DND-41 (cell line): ENCODE results near the gene CSNK1G3.

Experiments used
- ATAC-seq: fragments of 200-7000 bp; cut with Tn5 transposase; 3 replicates; pipeline ENCODE4 v1.9.1; 2021; ENCODE audit warnings: low read depth; ENCODE audit not compliant: insufficient read depth
- DNase-seq: peaks from one replicate; pipeline ENCODE4 v3.0.0-alpha.2; 2020
- H2AFZ ChIP-seq: 2 replicates; pipeline ENCODE4 v1.6.0; 2012; ENCODE audit warnings: low read depth, low read length
- H3K27ac ChIP-seq: 2 replicates; pipeline ENCODE4 v1.5.1; 2012; ENCODE audit warnings: low read length, inconsistent platforms
- H3K27me3 ChIP-seq: fragments of 200-600 bp; sonication (generic); 2 replicates; pipeline ENCODE4 v1.6.0; 2012; ENCODE audit warnings: low read length, mild to moderate bottlenecking, inconsistent platforms; ENCODE audit not compliant: insufficient read depth, poor library complexity
- H3K36me3 ChIP-seq: 2 replicates; pipeline ENCODE4 v1.5.1; 2012; ENCODE audit warnings: low read length, inconsistent platforms; ENCODE audit not compliant: insufficient read depth
- H3K4me1 ChIP-seq: 2 replicates; pipeline ENCODE4 v1.5.1; 2012; ENCODE audit warnings: mild to moderate bottlenecking, low read length; ENCODE audit not compliant: insufficient read depth
- H3K4me2 ChIP-seq: 2 replicates; pipeline ENCODE4 v1.6.0; 2012; ENCODE audit warnings: mild to moderate bottlenecking, moderate library complexity, low read length, inconsistent platforms; ENCODE audit not compliant: insufficient read depth
- H3K4me3 ChIP-seq, 2 experiments: fragments of 200-600 bp in 1 of 2; shearing (Covaris generic) in 1 of 2; 2 replicates each; pipeline ENCODE4 v1.5.1; 2012 to 2016; ENCODE audit warnings: inconsistent platforms in 2 of 2, low read length in 2 of 2, mild to moderate bottlenecking in 2 of 2, low read depth in 1 of 2, moderate library complexity in 1 of 2
- H3K79me2 ChIP-seq: 2 replicates; pipeline ENCODE4 v1.6.0; 2012; ENCODE audit warnings: low read length, inconsistent platforms; ENCODE audit not compliant: insufficient read depth
- H3K9ac ChIP-seq: 2 replicates; pipeline ENCODE4 v1.6.0; 2012; ENCODE audit warnings: low read depth, mild to moderate bottlenecking, inconsistent platforms, low read length, moderate library complexity
- H3K9me3 ChIP-seq: 2 replicates; pipeline ENCODE4 v1.5.1; 2012; ENCODE audit warnings: low read length, moderate library complexity, mild to moderate bottlenecking, inconsistent platforms; ENCODE audit not compliant: insufficient read depth, severe bottlenecking
- H4K20me1 ChIP-seq: 2 replicates; pipeline ENCODE4 v1.6.0; 2012; ENCODE audit warnings: low read length; ENCODE audit not compliant: insufficient read depth
- CTCF ChIP-seq: IDR thresholded peaks from 2 replicates; pipeline ENCODE4 v1.5.1; 2012; ENCODE audit warnings: borderline replicate concordance, low read length, moderate library complexity, mild to moderate bottlenecking; ENCODE audit not compliant: poor library complexity, severe bottlenecking; ENCODE audit errors: extremely low read depth
- EZH2 ChIP-seq: IDR thresholded peaks from 3 replicates; pipeline ENCODE4 v1.6.1; 2012; ENCODE audit warnings: borderline replicate concordance, low read depth, mild to moderate bottlenecking, moderate library complexity, low read length, inconsistent platforms; ENCODE audit not compliant: severe bottlenecking

CSNK1G3 gene

GRCh38 chr5:123659495-123659894 is 147.5 kb downstream of the CSNK1G3 start:
- Histone ChIP-seq H3K4me3 (no peak overlapping the region), H3K36me3 (no peaks in the 10 kb centered on the region), H3K9me3 (no peaks in the 10 kb centered on the region), H3K27me3 (no peaks in the 10 kb centered on the region), H3K27ac (no peak overlapping the region), H3K4me1 (no peaks in the 10 kb centered on the region), H2AFZ (no peak overlapping the region), H3K4me2 (no peak overlapping the region), H3K9ac (no peak overlapping the region), H3K79me2 (no peaks in the 10 kb centered on the region), H4K20me1 (no peaks in the 10 kb centered on the region)
- ATAC-seq (no peak), DNase-seq (no peak)
- TF ChIP-seq CTCF, result no peak
- TF ChIP-seq EZH2, result no peak

- H3K4me3 ChIP-seq, result no peak overlapping the region
- no peak overlapping the region for H3K4me2 ChIP-seq
- no peak overlapping the region for H2AFZ ChIP-seq
- no peak overlapping the region for H3K27ac ChIP-seq
- ATAC-seq (no peak), DNase-seq (no peak)
- H3K79me2 ChIP-seq, result no peaks in the 10 kb centered on the region
- no peaks in the 10 kb centered on the region for H4K20me1 ChIP-seq
- no peaks in the 10 kb centered on the region for H3K27me3 ChIP-seq
- H3K36me3 ChIP-seq, result no peaks in the 10 kb centered on the region
- peaks cover 7% of the 10 kb centered on the region for H3K4me1 ChIP-seq
- no peak for TF ChIP-seq CTCF
- no peak for TF ChIP-seq EZH2
- peaks cover 8% of the 10 kb centered on the region for H3K9me3 ChIP-seq
- H3K9ac ChIP-seq, result no peak overlapping the region
Measured at GRCh38 chr5:123664961-123665360, 153.0 kb downstream of the CSNK1G3 start.

- H4K20me1 ChIP-seq, result no peaks in the 10 kb centered on the region
Measured at GRCh38 chr5:123665822-123666371, 153.9 kb downstream of the CSNK1G3 start.

More at GRCh38 chr5:123665822-123666371, 153.9 kb downstream of the CSNK1G3 start:
- H3K27me3 ChIP-seq, result no peaks in the 10 kb centered on the region
- peak; percentile 50; the same call in 1 of the 3 replicates for ATAC-seq
- H3K4me1 ChIP-seq, result peaks cover 7% of the 10 kb centered on the region
- no peak overlapping the region for H3K27ac ChIP-seq
- H2AFZ ChIP-seq, result no peak overlapping the region
- no peak overlapping the region for H3K9ac ChIP-seq
- no peak overlapping the region for H3K4me3 ChIP-seq
- H3K9me3 ChIP-seq, result peaks cover 8% of the 10 kb centered on the region
- H3K36me3 ChIP-seq, result no peaks in the 10 kb centered on the region
- no peak for DNase-seq
- no peaks in the 10 kb centered on the region for H3K79me2 ChIP-seq
- TF ChIP-seq EZH2, result no peak
- H3K4me2 ChIP-seq, result no peak overlapping the region
